Measurements from ENCODE around the gene ADAMTS7.
"Not testable (repeated sequence)": the region's sequence is repeated elsewhere in the genome, so short reads cannot be mapped to it uniquely, and the experiment has no call there.

The ADAMTS7 gene

GRCh38 chr15:78753751-78754535, 57.3 kb downstream of the ADAMTS7 start:
- not testable (repeated sequence) for DNase-seq; H3K36me3 ChIP-seq (ENCODE audit: control insufficient read depth, insufficient read depth, low read length); H3K27ac ChIP-seq (ENCODE audit: insufficient read depth, low read length, poor library complexity, severe bottlenecking); H3K4me1 ChIP-seq (ENCODE audit: control insufficient read depth, insufficient read depth, low read length, poor library complexity, severe bottlenecking); H3K4me3 ChIP-seq (ENCODE audit: insufficient read depth, low read depth, low read length, poor library complexity, severe bottlenecking); H3K9me3 ChIP-seq (ENCODE audit: control insufficient read depth, low read length); H3K27me3 ChIP-seq (replicated peaks; ENCODE audit: control insufficient read depth, insufficient read depth, low read length, poor library complexity, severe bottlenecking)

DNA sequence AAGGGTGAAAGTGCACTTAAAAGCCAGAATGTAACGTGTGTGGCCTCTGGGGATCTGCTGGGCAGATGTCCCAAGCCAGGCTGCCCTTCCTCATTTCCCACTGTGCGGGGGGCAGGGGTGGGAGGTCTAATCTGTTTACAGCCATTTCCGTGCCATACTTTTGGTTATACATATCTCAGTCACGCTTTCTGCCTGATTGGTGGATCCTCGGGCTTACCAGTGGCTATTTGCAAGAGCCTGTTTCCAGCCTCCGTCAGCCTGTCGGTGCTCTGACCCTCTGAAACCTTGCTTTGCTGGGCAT, 58.0 kb downstream of the ADAMTS7 start:
- not testable (repeated sequence) for H3K4me1 ChIP-seq (ENCODE audit: control insufficient read depth, insufficient read depth, low read length, poor library complexity, severe bottlenecking); H3K36me3 ChIP-seq (ENCODE audit: control insufficient read depth, insufficient read depth, low read length); H3K27me3 ChIP-seq (replicated peaks; ENCODE audit: control insufficient read depth, insufficient read depth, low read length, poor library complexity, severe bottlenecking); H3K9me3 ChIP-seq (ENCODE audit: control insufficient read depth, low read length); H3K27ac ChIP-seq (ENCODE audit: insufficient read depth, low read length, poor library complexity, severe bottlenecking); H3K4me3 ChIP-seq (ENCODE audit: insufficient read depth, low read depth, low read length, poor library complexity, severe bottlenecking); DNase-seq

DNA sequence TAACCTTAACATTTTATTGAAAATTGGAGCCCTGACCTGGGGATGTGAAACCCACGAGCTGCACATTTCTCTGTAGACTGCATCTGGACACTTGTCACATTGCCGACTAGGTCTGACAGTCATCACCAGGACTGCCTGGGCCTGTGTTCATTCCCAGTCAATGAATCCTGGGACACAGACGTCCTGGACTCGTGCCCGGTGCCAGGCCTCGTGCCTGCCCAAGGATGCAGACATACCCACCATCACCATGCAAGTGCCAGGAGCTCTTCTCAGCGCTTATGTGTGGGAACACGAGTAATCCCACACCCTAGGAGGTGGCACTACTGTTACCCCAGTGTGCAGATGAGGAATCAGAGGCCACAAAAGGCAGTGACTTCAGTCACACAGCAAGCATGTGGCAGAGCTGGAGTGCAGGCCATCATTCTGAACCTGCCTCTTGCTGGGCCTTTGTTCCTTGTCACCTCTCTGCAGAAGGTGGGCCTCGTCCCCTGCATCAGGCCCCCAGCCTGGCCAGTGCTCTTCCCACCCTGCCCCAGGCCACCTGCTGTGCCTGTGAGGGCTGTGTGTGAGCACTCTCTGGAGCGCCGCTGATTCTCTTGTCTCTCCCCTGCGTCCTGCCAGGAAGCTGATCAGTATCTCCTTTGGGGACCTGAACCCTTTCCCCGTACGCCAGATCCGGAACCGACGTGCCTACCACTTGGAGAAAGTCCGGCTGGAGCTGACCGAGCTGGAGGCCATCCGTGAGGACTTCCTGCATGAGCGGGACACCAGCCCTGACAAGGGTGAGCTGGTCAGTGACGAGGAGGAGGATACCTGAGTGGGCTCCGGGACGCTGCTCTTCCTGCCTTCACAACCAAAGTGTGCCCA, 58.5 kb downstream of the ADAMTS7 start:
- no peak for DNase-seq
- no peaks in the 10 kb centered on the region for H3K9me3 ChIP-seq (ENCODE audit: control insufficient read depth, low read length)
- no peaks in the 10 kb centered on the region for H3K27me3 ChIP-seq (replicated peaks; ENCODE audit: control insufficient read depth, insufficient read depth, low read length, poor library complexity, severe bottlenecking)
- no peaks in the 10 kb centered on the region for H3K36me3 ChIP-seq (ENCODE audit: control insufficient read depth, insufficient read depth, low read length)
- no peak overlapping the region for H3K27ac ChIP-seq (ENCODE audit: insufficient read depth, low read length, poor library complexity, severe bottlenecking)
- no peak overlapping the region for H3K4me3 ChIP-seq (ENCODE audit: insufficient read depth, low read depth, low read length, poor library complexity, severe bottlenecking)
- H3K4me1 ChIP-seq (ENCODE audit: control insufficient read depth, insufficient read depth, low read length, poor library complexity, severe bottlenecking) = no peaks in the 10 kb centered on the region

- H3K4me3 ChIP-seq (ENCODE audit: insufficient read depth, low read depth, low read length, poor library complexity, severe bottlenecking) = no peak overlapping the region
- no peak overlapping the region for H3K27ac ChIP-seq (ENCODE audit: insufficient read depth, low read length, poor library complexity, severe bottlenecking)
- H3K4me1 ChIP-seq (ENCODE audit: control insufficient read depth, insufficient read depth, low read length, poor library complexity, severe bottlenecking) = no peaks in the 10 kb centered on the region
- DNase-seq = no peak
- no peaks in the 10 kb centered on the region for H3K9me3 ChIP-seq (ENCODE audit: control insufficient read depth, low read length)
- no peaks in the 10 kb centered on the region for H3K27me3 ChIP-seq (replicated peaks; ENCODE audit: control insufficient read depth, insufficient read depth, low read length, poor library complexity, severe bottlenecking)
- no peaks in the 10 kb centered on the region for H3K36me3 ChIP-seq (ENCODE audit: control insufficient read depth, insufficient read depth, low read length)
Measured at GRCh38 chr15:78751602-78751979, 59.7 kb downstream of the ADAMTS7 start.

DNA sequence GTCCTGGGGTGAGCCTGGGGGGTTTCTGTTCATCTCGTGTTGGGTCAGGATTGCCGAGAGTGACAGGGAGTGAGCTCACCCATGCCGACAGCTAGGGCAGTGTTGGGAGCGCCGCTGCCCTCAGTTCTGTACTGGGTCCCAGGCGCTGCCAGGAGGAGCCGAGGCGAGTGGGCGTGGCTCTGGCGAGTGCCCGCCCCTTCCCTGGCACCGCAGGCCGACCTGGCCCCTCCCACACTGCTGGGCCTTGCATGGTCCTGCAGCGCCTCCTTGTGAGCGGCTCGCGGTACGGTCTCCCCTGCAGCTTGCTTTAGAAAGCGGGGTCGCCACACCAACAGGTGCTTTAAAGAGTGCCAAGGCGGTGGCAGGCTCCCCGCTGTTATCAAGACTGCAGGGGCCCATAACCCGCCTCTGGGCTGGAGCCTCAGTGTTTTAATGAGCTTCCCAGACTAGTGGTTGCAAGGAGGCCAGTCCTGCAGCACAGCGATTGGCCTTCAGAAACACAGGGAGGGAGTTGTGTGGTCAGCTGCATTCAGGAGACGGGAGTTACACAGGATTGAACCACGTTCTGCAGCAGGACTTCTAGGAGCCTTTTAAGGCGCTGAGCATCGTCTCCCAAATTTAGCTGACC, 60.2 kb downstream of the ADAMTS7 start:
- not testable (repeated sequence) for H3K36me3 ChIP-seq (ENCODE audit: control insufficient read depth, insufficient read depth, low read length); H3K9me3 ChIP-seq (ENCODE audit: control insufficient read depth, low read length); H3K27ac ChIP-seq (ENCODE audit: insufficient read depth, low read length, poor library complexity, severe bottlenecking); H3K4me1 ChIP-seq (ENCODE audit: control insufficient read depth, insufficient read depth, low read length, poor library complexity, severe bottlenecking); H3K27me3 ChIP-seq (replicated peaks; ENCODE audit: control insufficient read depth, insufficient read depth, low read length, poor library complexity, severe bottlenecking); H3K4me3 ChIP-seq (ENCODE audit: insufficient read depth, low read depth, low read length, poor library complexity, severe bottlenecking)
- DNase-seq = peak; percentile 78 to 88 (median 88)

GRCh38 chr15:78750566-78750965, 60.7 kb downstream of the ADAMTS7 start:
- Histone ChIP-seq H3K27ac (ENCODE audit: insufficient read depth, low read length, poor library complexity, severe bottlenecking) (no peak overlapping the region), H3K4me1 (ENCODE audit: control insufficient read depth, insufficient read depth, low read length, poor library complexity, severe bottlenecking) (no peaks in the 10 kb centered on the region), H3K4me3 (ENCODE audit: insufficient read depth, low read depth, low read length, poor library complexity, severe bottlenecking) (no peak overlapping the region), H3K36me3 (ENCODE audit: control insufficient read depth, insufficient read depth, low read length) (no peaks in the 10 kb centered on the region), H3K27me3 (replicated peaks; ENCODE audit: control insufficient read depth, insufficient read depth, low read length, poor library complexity, severe bottlenecking) (no peaks in the 10 kb centered on the region), H3K9me3 (ENCODE audit: control insufficient read depth, low read length) (no peaks in the 10 kb centered on the region)
- no peak for DNase-seq

GRCh38 chr15:78749831-78750230, 61.4 kb downstream of the ADAMTS7 start:
- no peaks in the 10 kb centered on the region for H3K9me3 ChIP-seq (ENCODE audit: control insufficient read depth, low read length)

DNA sequence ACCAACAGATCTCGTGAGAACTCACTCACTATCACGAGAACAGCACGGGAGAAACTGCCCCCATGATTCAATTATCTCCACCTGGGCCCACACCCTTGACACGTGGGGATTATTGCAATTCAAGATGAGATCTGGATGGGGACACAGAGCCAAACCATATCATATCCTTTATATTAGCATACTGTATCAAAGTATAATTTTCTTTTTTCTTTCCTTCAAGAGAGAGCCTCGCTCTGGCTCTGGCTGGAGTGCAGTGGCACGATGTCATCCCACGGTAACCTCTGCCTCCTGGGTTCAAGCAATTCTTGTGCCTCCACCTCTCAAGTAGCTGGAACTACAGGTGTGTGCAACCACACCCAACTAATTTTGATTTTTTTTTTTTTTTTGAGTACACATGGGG, 63.4 kb downstream of the ADAMTS7 start:
- H3K27me3 ChIP-seq (replicated peaks; ENCODE audit: control insufficient read depth, insufficient read depth, low read length, poor library complexity, severe bottlenecking); H3K4me1 ChIP-seq (ENCODE audit: control insufficient read depth, insufficient read depth, low read length, poor library complexity, severe bottlenecking); DNase-seq; H3K4me3 ChIP-seq (ENCODE audit: insufficient read depth, low read depth, low read length, poor library complexity, severe bottlenecking); H3K9me3 ChIP-seq (ENCODE audit: control insufficient read depth, low read length); H3K27ac ChIP-seq (ENCODE audit: insufficient read depth, low read length, poor library complexity, severe bottlenecking); H3K36me3 ChIP-seq (ENCODE audit: control insufficient read depth, insufficient read depth, low read length): not testable (repeated sequence)

More at GRCh38 chr15:78749831-78750230, 61.4 kb downstream of the ADAMTS7 start:
- Histone ChIP-seq H3K4me1 (ENCODE audit: control insufficient read depth, insufficient read depth, low read length, poor library complexity, severe bottlenecking) (no peaks in the 10 kb centered on the region), H3K36me3 (ENCODE audit: control insufficient read depth, insufficient read depth, low read length) (no peaks in the 10 kb centered on the region), H3K27me3 (replicated peaks; ENCODE audit: control insufficient read depth, insufficient read depth, low read length, poor library complexity, severe bottlenecking) (no peaks in the 10 kb centered on the region), H3K4me3 (ENCODE audit: insufficient read depth, low read depth, low read length, poor library complexity, severe bottlenecking) (no peak overlapping the region), H3K27ac (ENCODE audit: insufficient read depth, low read length, poor library complexity, severe bottlenecking) (no peak overlapping the region)
- DNase-seq = no peak

DNA sequence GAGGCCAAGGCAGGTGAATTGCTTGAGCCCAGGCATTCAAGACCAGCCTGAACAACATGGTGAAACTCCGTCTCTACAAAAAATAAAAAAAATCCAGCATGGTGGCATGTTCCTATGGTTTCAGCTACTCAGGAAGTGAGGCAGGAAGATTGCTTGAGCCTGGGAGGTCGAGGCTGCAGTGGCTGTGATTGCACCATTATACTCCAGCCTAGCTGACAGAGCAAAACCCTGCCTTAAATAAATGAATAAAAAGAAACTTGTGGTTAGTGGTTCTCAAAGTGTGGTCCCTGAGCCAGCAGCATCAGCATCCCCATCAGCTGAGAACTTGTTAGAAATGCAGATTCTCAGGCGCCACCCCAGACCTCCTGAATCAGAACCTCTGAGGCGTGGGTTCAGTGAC, 69.6 kb downstream of the ADAMTS7 start:
- H3K27ac ChIP-seq (ENCODE audit: insufficient read depth, low read length, poor library complexity, severe bottlenecking); H3K36me3 ChIP-seq (ENCODE audit: control insufficient read depth, insufficient read depth, low read length); DNase-seq; H3K4me1 ChIP-seq (ENCODE audit: control insufficient read depth, insufficient read depth, low read length, poor library complexity, severe bottlenecking); H3K4me3 ChIP-seq (ENCODE audit: insufficient read depth, low read depth, low read length, poor library complexity, severe bottlenecking); H3K9me3 ChIP-seq (ENCODE audit: control insufficient read depth, low read length); H3K27me3 ChIP-seq (replicated peaks; ENCODE audit: control insufficient read depth, insufficient read depth, low read length, poor library complexity, severe bottlenecking): not testable (repeated sequence)

DNA sequence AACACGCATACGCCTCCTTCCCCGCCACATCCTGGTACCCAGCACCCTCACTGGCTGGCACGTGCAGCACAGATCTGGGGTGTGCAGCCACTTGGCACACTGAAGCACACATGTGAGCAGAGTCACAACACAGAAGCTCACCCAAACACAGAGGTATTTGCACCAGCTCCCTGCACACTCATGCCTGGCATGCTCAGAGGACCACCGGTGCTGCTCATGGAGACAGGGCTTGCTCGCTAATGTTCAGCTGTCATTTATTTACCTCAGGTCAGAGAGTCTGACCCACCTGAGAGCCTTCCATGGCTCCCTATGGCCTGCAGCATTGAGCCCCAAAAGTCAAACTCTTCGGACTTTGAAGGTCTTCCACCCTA, 70.4 kb downstream of the ADAMTS7 start:
- Histone ChIP-seq H3K27ac (ENCODE audit: insufficient read depth, low read length, poor library complexity, severe bottlenecking) (no peak overlapping the region), H3K4me3 (ENCODE audit: insufficient read depth, low read depth, low read length, poor library complexity, severe bottlenecking) (no peak overlapping the region), H3K27me3 (replicated peaks; ENCODE audit: control insufficient read depth, insufficient read depth, low read length, poor library complexity, severe bottlenecking) (no peaks in the 10 kb centered on the region), H3K36me3 (ENCODE audit: control insufficient read depth, insufficient read depth, low read length) (no peaks in the 10 kb centered on the region), H3K4me1 (ENCODE audit: control insufficient read depth, insufficient read depth, low read length, poor library complexity, severe bottlenecking) (no peaks in the 10 kb centered on the region), H3K9me3 (ENCODE audit: control insufficient read depth, low read length) (no peaks in the 10 kb centered on the region)
- DNase-seq = no peak
